ENCODE results near the gene SLC22A7. TPM values are rescaled to one million over a fixed set of nuclear protein-coding genes. Genes with fewer than 3 reads are reported as not detected.
A peak's percentile ranks its signal among the peaks of the same experiment; 100 is the strongest.

SLC22A7 gene
- total RNA-seq, 1 donor from 2014 or later, result not detected

DNA sequence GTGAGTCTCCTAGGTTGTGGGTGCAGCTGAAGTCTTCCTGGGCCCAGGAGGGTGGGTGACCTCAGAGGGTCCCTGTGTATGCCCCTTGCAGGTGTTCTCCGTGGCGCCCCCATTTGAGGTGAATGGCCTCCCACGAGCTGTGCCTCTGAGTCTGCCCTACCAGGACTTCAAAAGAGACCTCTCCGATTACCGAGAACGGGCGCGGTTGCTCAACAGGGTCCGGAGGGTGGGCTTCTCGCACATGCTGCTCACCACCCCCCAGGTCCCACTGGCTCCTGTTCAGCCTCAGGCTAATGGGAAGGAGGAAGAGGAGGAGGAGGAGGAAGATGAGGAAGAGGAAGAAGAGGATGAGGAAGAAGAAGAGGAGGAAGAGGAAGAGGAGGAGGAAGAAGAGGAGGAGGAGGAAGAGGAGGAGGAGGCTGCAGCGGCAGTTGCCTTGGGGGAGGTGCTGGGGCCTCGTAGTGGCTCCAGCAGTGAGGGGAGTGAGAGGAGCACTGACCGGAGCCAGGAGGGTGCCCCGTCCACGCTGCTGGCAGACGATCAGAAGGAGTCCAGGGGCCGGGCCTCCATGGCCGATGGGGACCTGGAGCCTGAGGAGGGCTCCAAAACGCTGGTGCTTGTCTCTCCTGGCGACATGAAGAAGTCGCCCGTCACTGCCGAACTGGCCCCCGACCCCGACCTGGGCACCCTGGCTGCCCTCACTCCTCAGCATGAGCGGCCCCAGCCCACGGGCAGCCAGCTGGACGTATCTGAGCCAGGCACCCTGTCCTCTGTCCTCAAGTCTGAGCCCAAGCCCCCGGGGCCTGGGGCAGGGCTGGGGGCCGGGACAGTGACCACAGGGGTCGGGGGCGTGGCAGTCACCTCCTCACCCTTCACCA is 15.2 kb upstream of the SLC22A7 start:
- no peak for DNase-seq (ENCODE audit: low read depth)

DNA sequence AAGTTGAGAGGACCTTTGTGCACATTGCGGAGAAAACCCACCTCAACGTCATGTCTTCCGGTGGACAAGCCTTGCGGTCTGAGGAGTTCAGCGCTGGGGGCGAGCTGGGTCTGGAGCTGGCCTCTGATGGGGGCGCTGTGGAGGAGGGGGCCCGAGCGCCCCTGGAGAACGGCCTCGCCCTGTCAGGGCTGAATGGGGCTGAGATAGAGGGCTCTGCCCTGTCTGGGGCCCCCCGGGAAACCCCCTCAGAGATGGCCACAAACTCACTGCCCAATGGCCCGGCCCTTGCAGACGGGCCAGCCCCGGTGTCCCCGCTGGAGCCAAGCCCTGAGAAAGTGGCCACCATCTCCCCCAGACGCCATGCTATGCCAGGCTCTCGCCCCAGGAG is 14.6 kb upstream of the SLC22A7 start:
- no peak for DNase-seq (ENCODE audit: low read depth)

DNA sequence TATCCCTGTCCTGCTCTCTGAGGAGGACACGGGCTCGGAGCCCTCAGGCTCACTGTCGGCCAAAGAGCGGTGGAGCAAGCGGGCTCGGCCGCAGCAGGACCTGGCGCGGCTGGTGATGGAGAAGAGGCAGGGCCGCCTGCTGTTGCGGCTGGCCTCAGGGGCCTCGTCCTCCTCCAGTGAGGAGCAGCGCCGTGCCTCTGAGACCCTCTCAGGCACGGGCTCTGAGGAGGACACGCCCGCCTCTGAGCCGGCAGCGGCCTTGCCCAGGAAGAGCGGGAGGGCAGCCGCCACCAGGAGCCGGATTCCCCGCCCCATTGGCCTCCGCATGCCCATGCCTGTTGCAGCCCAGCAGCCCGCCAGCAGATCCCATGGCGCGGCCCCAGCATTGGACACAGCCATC is 14.2 kb upstream of the SLC22A7 start:
- DNase-seq (ENCODE audit: low read depth), result no peak

- DNase-seq (ENCODE audit: low read depth), result no peak
These were observed 12.9 kb upstream of the SLC22A7 start for GRCh38 chr6:43284991-43285781.

DNA sequence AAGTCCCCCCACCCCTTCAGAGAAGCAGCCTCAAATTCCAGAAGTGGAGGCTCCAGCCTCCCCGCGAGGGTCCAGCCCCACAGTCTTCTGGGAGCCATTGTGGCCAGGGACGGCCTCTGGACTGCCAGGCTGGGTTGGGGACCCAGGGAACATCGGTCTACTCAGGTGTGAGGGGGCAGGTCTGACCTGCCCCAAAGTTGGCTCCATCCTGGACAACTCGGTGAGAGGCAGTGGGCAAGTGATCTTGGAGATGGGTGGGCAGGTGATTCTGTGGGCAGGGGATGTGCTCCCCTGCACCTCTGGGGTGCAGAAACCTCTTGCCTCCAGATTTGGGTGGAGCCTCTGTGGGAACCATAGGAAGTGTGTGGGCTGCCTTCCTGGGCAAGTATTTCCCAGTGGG is 12.2 kb upstream of the SLC22A7 start:
- no peak for DNase-seq (ENCODE audit: low read depth)

DNA sequence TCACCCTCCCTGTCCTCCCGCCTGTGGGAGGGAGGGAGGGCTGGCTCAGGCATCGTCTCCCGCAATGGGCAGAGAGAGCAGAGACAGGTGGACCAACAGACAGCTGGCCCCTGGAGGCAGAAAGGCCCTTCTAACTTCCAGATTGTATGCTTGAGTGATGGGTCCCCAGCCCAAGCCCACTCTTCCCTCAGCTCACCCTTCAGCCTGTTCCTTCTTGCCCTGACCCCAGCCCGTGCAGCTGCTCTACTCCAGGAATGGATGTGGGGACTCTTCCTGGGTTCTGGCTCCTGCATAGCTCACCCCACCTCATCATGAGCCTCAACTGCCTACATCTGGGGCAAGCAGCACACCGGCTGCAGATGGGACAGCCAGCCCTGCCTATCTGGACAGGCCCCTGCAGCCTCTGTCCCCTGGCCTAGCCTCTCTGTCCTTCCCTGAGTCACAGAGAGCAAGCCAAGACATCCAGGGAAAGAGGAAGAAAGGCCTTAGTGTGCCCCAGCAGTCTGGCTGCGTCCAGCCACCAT is 11.5 kb upstream of the SLC22A7 start:
- DNase-seq (ENCODE audit: low read depth), result no peak

- no peak for DNase-seq (ENCODE audit: low read depth)
These were observed 10.9 kb upstream of the SLC22A7 start for GRCh38 chr6:43286980-43287716.

- DNase-seq (ENCODE audit: low read depth), result no peak
These were observed 10.1 kb upstream of the SLC22A7 start for GRCh38 chr6:43287717-43288679.

DNA sequence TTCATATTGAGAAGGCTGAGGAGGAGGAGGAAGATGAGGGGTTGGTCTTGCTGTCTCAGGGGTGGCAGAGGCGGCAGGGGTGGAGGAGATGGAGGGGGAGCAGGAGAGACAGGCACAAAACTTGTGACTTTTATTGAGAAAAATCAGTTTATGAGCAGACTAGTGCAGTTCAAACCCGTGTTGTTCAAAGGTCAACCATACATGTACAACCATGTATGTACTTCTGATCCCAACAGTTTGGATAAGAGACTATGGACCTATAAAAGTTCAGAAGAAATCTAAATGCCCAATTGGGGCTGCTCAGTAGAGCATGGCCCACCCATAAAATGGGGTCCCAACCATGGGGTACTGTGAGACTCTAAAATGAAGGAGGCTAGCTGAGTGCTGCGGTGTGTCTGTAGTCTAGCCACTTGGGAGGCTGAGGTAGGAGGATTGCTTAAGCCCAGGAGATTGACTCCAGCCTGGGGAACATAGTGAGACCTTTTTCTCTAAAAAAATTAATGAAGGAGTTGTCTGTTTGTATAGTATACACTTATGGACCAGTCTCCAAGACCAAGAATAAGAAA is 7.6 kb upstream of the SLC22A7 start:
- DNase-seq (ENCODE audit: low read depth), result no peak

- no peak for DNase-seq (ENCODE audit: low read depth)
These were observed 7.1 kb upstream of the SLC22A7 start for GRCh38 chr6:43290905-43291355.

DNA sequence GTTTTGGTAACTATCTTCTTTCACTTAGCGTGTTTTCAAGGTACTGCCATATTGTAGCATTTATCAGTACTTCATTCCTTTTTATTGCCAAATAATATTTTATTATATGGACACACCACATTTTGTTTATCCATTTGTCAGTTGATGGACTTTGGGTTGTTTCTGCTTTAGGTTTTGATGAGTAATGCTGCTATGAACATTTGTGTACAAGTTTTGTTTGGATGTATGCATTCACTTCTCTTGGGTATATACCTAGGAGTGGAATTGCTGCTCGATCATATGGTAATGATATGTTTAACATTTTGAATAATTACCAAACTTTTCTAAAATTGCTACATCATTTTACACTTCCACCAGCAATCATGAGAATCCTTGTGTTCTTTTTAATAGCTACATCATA is 6.4 kb upstream of the SLC22A7 start:
- DNase-seq (ENCODE audit: low read depth), result no peak

- no peak for DNase-seq (ENCODE audit: low read depth)
These were observed 5.7 kb upstream of the SLC22A7 start for GRCh38 chr6:43292341-43292740.

- DNase-seq (ENCODE audit: low read depth), result no peak
These were observed 5.2 kb upstream of the SLC22A7 start for GRCh38 chr6:43292763-43293318.

DNA sequence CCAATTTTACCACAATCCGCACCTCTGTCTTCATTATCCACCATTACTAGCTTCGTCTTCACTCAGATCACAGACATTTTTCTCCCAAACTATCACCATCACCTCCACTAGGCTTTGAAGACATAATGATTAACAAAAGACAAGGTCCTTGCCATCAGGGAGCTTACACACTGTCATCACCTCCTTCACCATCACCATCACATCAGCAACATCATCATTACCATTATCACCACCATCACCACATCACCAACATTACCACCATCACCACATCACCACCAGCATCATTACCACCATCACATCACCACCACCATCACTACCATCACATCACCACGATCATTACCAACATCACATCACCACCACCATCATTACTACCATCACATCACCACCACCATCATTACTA is 4.4 kb upstream of the SLC22A7 start:
- no peak for DNase-seq (ENCODE audit: low read depth)

DNA sequence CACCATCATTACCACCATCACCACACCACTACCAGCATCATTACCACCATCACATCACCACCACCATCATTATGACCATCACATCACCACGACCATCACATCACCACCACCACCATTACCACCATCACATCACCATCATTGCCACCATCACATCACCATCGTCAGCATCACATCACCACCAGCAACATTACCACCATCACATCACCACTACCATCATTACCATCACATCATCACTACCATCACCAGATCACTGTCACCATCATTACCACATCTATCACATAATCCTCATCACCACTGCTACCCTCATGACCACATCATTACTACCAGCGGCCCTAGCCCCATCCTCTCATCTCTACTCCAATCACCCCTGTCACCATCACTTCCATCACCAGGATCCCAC is 3.5 kb upstream of the SLC22A7 start:
- no peak for DNase-seq (ENCODE audit: low read depth)

- DNase-seq (ENCODE audit: low read depth), result peak; percentile 9
These were observed 2.6 kb upstream of the SLC22A7 start for GRCh38 chr6:43295456-43295855.

- peak; percentile 66 for DNase-seq (ENCODE audit: low read depth)
These were observed 1.1 kb upstream of the SLC22A7 start for GRCh38 chr6:43296780-43297497.

DNA sequence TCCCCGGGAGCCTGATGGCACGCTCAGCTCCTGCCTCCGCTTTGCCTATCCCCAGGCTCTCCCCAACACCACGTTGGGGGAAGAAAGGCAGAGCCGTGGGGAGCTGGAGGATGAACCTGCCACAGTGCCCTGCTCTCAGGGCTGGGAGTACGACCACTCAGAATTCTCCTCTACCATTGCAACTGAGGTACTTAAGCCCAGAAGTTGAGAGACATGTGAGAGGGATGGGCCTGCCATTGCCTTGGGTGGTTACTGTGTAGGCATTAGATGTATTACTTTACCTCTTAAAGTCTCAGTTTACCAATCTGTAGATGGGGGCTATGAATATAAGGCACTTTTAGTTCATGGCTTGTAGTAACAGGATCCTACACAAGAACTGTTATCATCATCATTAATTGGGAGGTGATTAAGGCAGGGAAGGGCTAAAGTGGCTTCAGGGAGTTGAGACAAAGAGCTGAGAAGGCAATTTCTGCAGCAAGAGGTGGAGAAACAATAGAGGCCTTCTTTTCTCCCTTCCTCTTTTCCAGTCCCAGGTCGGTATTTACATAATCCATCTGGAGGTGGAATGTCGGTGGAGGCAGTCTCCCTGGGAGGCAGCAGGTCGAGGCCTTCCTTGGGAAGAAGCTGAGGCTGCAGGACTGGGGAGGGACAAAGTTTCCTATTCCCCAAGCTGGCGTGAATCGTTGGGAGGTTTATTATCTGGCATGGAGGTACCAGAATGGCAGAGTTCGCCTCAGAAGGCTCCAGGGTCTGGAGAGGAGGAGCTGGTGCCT is 691 bp downstream of the SLC22A7 start:
- DNase-seq (ENCODE audit: low read depth), result no peak

Data from renal cortical epithelial cell (primary cell).